Peyer's patch (tissue), 4 donors: Measurements from ENCODE around the gene MECR. TPM values are rescaled to one million over a fixed set of nuclear protein-coding genes. Genes with fewer than 3 reads are reported as not detected.

ENCODE experiments used
- DNase-seq, 3 donors: peaks; one replicate each; pipeline ENCODE4 v3.0.0-alpha.2; 2017 to 2019
- H3K27ac ChIP-seq, 4 donors: fragments of 200-600 bp; sonication (generic); one replicate each; pipeline ENCODE4 v1.5.1; 2016 to 2019
- H3K27me3 ChIP-seq, 2 donors: fragments of 200-600 bp; sonication (generic); one replicate each; pipeline ENCODE4 v1.5.1; 2019
- H3K36me3 ChIP-seq, 3 donors: fragments of 200-600 bp; sonication (generic); one replicate each; pipeline ENCODE4 v1.5.1; 2016 to 2019
- H3K4me1 ChIP-seq, 4 donors: fragments of 200-600 bp; sonication (generic); one replicate each; pipeline ENCODE4 v1.5.1; 2016 to 2019
- H3K4me3 ChIP-seq, 4 donors: fragments of 200-600 bp; sonication (generic); 1 replicate in 3 of 4; 2 replicates in 1 of 4; pipeline ENCODE4 v1.5.1; 2016 to 2019; ENCODE audit warnings: mild to moderate bottlenecking in 1 of 4
- H3K9me3 ChIP-seq, 4 donors: fragments of 200-600 bp; sonication (generic); one replicate each; pipeline ENCODE4 v1.5.1; 2016 to 2019; ENCODE audit warnings: mild to moderate bottlenecking in 1 of 4
- POLR2A ChIP-seq, 2 donors: fragments of 450-650 bp; IDR thresholded peaks; one replicate each; pipeline ENCODE4 v1.5.1; 2017; ENCODE audit warnings: antibody characterized with exemption in 2 of 2, mild to moderate bottlenecking in 2 of 2, moderate library complexity in 2 of 2
- total RNA-seq, 4 donors: library from RNA; depleted of rRNA; stranded (reverse); fragments of >200 nt; gene quantifications; one replicate each; pipeline ENCODE4 v1.1.0, GENCODE V29; 2016
- TF ChIP-seq, protein P1 (sequence below), 6 experiments: fragments of 450-650 bp in 4 of 6; fragments of 200-600 bp in 2 of 6; sonication (generic) in 1 of 6; IDR thresholded peaks; one replicate each; pipeline ENCODE4 v1.5.1; 2017 to 2019; ENCODE audit warnings: antibody characterized with exemption in 6 of 6, mild to moderate bottlenecking in 3 of 6, moderate library complexity in 1 of 6

MECR gene
- total RNA-seq, 4 donors from 2014 or later = 9.3 to 31.4 (median 19.1) TPM

DNA sequence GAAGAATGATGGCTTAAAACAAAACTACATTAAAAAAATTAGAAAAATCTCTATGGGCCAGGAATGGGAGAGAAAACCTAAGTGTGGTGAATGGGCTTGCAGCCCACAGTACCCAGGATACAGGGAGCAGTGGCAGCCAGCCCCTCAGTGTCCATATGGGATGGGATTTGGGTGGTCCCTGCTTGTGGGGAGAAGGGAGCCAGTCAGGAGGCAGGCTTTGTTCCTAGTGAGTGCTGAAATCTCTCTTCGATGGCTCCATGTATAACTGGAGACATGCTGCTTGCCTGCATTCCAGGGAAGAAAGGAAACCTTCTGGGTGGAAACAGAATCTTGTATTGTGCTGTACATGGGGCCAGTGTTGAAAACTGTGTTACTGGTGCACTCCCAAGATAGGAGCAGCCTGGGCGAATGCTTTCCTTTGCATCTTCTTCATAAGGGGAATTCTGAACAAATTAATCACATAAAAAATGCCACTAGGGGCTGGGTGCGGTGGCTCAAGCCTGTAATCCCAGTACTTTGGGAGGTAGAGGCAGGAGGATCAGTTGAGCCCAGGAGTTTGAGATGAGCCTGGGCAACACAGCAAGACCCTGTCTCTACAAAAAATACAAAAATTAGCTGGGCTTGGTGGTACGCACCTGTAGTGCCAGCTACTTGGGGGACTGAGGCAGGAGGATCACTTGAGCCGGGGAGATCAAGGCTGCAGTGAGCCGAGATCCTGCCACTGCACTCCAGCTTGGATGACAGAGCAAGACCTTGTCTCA, 41.6 kb upstream of the MECR start:
- TF ChIP-seq, protein P1, sequence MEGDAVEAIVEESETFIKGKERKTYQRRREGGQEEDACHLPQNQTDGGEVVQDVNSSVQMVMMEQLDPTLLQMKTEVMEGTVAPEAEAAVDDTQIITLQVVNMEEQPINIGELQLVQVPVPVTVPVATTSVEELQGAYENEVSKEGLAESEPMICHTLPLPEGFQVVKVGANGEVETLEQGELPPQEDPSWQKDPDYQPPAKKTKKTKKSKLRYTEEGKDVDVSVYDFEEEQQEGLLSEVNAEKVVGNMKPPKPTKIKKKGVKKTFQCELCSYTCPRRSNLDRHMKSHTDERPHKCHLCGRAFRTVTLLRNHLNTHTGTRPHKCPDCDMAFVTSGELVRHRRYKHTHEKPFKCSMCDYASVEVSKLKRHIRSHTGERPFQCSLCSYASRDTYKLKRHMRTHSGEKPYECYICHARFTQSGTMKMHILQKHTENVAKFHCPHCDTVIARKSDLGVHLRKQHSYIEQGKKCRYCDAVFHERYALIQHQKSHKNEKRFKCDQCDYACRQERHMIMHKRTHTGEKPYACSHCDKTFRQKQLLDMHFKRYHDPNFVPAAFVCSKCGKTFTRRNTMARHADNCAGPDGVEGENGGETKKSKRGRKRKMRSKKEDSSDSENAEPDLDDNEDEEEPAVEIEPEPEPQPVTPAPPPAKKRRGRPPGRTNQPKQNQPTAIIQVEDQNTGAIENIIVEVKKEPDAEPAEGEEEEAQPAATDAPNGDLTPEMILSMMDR (IDR thresholded peaks at IDR 0.05) = no peak
- no peak for TF ChIP-seq POLR2A (IDR thresholded peaks at IDR 0.05)
- Histone ChIP-seq H3K36me3 (no peaks in the 10 kb centered on the region), H3K27me3 (no peaks in the 10 kb centered on the region), H3K4me1 (peaks cover 0 to 13% (median 0%) of the 10 kb centered on the region in 4 donors), H3K4me3 (no peak overlapping the region), H3K9me3 (no peaks in the 10 kb centered on the region), H3K27ac (no peak overlapping the region)
- no peak for DNase-seq

DNA sequence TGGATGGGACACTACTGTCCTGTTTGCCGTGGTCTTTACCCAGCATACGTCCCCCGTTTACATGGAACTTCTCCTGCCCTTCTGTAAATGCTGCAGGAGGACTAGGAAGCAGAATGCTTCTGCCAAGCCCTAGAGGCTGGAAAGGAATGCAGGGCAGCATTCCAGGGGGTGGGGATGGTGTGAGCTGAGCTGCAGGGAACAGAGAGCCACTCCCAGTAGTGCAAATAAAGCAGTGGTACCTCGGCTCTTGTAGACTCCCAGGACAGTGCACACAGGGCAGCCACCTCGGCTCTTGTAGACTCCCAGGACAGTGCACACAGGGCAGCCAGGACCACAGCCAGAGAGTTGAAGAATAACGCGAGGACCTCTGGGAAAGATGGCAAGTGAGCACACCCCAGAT, 41.0 kb upstream of the MECR start:
- peak in 2 of 3 donors; percentile 66 to 69 for DNase-seq
- no peaks in the 10 kb centered on the region for H3K9me3 ChIP-seq
- no peak overlapping the region for H3K4me3 ChIP-seq
- TF ChIP-seq, protein P1 (IDR thresholded peaks at IDR 0.05) = no peak
- no peak for TF ChIP-seq POLR2A (IDR thresholded peaks at IDR 0.05)
- no peaks in the 10 kb centered on the region for H3K27me3 ChIP-seq
- H3K36me3 ChIP-seq = no peaks in the 10 kb centered on the region
- H3K27ac ChIP-seq = no peak overlapping the region
- H3K4me1 ChIP-seq = peaks cover 0 to 13% (median 0%) of the 10 kb centered on the region in 4 donors

DNA sequence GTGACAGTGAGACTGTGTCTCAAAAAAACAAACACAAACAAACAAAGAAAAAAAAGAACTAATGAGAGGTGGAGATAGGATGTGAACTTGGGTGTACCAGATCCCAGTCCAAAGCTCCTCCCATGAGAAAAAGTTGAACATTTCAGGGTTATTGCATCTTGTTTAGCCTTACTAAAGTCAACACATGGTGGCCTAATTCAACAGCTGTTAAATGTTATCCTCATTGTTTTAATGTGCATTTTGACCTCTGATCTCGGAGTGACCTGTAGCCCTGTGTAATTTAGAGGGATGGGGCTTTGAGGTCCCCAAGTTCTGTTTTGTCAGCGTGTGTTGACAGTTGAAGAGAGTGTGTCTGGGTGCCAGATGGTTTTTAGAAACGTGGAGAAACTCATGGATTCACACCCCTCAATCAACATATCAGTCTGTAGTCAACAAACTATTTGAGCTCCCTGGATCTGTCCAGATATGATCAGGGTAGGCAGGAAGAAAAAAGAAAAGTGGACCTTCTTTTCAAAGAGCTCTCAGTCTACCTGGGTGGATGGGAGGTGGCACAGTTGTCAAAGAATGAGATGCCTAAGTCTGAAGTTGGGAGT, 40.3 kb upstream of the MECR start:
- no peak for TF ChIP-seq POLR2A (IDR thresholded peaks at IDR 0.05)
- TF ChIP-seq, protein P1 (IDR thresholded peaks at IDR 0.05) = no peak
- no peak for DNase-seq
- H3K36me3 ChIP-seq = no peaks in the 10 kb centered on the region
- no peaks in the 10 kb centered on the region for H3K27me3 ChIP-seq
- H3K27ac ChIP-seq = no peak overlapping the region
- H3K4me3 ChIP-seq = no peak overlapping the region
- no peaks in the 10 kb centered on the region for H3K9me3 ChIP-seq
- peaks cover 0 to 13% (median 0%) of the 10 kb centered on the region in 4 donors for H3K4me1 ChIP-seq

DNA sequence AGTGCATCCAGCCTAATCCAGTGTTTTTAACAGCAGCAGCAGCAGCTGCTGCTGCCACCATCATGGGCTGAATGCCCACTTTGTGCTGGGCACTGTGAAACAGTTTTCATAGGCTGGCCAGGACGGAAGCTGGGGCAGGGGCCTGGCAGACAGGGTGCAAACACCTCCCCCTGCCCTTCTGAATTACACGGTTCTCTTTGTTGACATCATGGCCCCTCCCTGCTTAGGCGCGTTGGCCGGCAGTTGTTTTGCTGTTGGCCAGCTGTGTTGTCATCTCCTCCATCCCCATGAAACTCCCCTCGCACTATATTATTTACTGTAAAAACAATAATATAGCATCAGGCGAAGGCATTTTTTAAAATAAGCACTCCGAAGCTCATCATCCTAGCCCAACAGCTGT, 38.6 kb upstream of the MECR start:
- no peak for TF ChIP-seq POLR2A (IDR thresholded peaks at IDR 0.05)
- TF ChIP-seq, protein P1 (IDR thresholded peaks at IDR 0.05) = no peak
- H3K36me3 ChIP-seq = no peaks in the 10 kb centered on the region
- peak in 1 of 3 donors; percentile 32 for DNase-seq
- H3K27me3 ChIP-seq = no peaks in the 10 kb centered on the region
- no peaks in the 10 kb centered on the region for H3K9me3 ChIP-seq
- no peak overlapping the region for H3K27ac ChIP-seq
- peaks cover 0 to 13% (median 0%) of the 10 kb centered on the region in 4 donors for H3K4me1 ChIP-seq
- no peak overlapping the region for H3K4me3 ChIP-seq

DNA sequence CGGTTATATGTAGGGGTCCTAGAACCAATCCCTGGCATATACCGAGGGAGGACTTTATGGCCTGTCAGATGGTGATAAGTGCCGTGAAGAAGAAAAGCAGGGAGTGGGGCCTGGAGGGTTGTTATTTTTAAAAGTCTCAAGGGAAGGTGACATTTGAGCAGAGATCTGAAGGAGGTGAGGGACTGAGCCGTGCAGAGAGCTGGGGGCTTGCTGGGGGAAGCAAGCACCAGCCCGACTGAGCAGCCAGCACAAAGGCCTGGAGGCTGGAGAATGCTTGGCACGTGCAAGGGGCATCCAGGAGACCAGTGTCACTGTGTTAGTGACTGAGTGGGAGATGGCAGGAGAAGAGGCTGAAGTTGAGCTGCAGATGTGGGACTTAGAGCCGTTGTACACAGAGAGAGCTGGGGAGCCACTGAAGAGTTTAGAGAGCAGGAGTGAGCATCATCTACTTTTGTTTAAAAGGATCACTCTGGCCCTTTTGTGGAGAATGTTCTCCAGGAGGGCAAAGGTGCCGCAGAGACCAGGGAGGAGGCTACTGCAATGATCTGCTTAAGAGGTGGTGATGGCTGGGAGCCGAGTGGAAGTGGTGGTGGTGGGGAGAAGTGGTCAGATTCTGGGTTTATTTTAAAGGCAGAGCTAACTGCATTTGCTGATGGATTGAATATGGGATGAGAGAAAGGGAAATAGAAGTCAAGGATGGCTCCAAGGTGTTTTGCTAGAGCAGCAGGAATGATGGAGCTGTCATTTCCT, 36.8 kb upstream of the MECR start:
- no peaks in the 10 kb centered on the region for H3K27me3 ChIP-seq
- H3K9me3 ChIP-seq = no peaks in the 10 kb centered on the region
- DNase-seq = no peak
- H3K4me3 ChIP-seq = no peak overlapping the region
- H3K4me1 ChIP-seq = peaks cover 0 to 13% (median 0%) of the 10 kb centered on the region in 4 donors
- no peaks in the 10 kb centered on the region for H3K36me3 ChIP-seq
- TF ChIP-seq, protein P1 (IDR thresholded peaks at IDR 0.05) = no peak
- TF ChIP-seq POLR2A (IDR thresholded peaks at IDR 0.05) = no peak
- H3K27ac ChIP-seq = no peak overlapping the region
